22Rv1 (cell line): ENCODE data around the gene OPN3.
A peak's percentile ranks its signal among the peaks of the same experiment; 100 is the strongest.

Source experiments
- H3K27ac ChIP-seq: fragments of 450-650 bp; 2 replicates; pipeline ENCODE4 v1.5.1; 2017
- ZFX ChIP-seq: fragments of 450-650 bp; IDR thresholded peaks from 2 replicates; pipeline ENCODE4 v1.6.1; 2017; ENCODE audit warnings: antibody characterized with exemption, borderline replicate concordance
- TF ChIP-seq, protein P1 (sequence below): fragments of 450-650 bp; IDR thresholded peaks from 2 replicates; pipeline ENCODE4 v1.5.1; 2017; ENCODE audit warnings: mild to moderate bottlenecking

OPN3 gene

DNA sequence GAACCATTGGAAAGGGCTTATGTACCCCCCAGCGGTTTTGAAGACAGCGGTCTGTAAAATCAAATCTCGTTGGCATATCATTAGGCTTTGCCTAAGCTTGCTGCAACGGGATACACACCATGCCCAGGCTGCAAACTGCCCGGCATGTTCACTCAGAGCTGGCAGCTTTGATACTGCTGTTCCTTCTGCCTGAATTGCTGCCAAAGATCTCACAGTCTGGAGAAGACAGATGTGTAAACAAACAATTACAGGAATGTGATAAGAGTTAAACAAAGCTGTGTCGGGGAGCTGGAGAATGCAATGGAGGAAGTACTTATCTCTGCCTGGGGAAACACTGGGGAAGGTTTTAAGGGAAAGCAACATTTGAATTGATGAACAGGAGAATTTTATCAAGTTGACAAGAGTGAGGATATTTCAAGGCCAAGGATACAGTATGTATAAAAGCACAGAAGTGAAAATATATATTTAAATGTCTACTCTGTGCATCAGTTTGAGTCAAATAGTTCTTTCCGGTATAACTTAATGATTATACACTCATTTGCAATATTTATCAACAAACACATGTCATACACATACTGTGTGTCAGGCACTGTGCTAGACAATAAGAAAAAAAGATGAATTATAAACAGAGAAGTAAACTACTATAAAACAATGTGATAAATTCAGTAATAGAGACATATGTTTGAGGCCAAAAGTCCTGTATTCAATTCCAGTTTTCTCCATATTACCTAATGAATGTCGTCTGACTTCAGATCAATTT lies 29.9 kb downstream of the OPN3 start:
- no peak overlapping the region for H3K27ac ChIP-seq
- TF ChIP-seq, protein P1, sequence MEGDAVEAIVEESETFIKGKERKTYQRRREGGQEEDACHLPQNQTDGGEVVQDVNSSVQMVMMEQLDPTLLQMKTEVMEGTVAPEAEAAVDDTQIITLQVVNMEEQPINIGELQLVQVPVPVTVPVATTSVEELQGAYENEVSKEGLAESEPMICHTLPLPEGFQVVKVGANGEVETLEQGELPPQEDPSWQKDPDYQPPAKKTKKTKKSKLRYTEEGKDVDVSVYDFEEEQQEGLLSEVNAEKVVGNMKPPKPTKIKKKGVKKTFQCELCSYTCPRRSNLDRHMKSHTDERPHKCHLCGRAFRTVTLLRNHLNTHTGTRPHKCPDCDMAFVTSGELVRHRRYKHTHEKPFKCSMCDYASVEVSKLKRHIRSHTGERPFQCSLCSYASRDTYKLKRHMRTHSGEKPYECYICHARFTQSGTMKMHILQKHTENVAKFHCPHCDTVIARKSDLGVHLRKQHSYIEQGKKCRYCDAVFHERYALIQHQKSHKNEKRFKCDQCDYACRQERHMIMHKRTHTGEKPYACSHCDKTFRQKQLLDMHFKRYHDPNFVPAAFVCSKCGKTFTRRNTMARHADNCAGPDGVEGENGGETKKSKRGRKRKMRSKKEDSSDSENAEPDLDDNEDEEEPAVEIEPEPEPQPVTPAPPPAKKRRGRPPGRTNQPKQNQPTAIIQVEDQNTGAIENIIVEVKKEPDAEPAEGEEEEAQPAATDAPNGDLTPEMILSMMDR: no peak
- TF ChIP-seq ZFX: no peak

DNA sequence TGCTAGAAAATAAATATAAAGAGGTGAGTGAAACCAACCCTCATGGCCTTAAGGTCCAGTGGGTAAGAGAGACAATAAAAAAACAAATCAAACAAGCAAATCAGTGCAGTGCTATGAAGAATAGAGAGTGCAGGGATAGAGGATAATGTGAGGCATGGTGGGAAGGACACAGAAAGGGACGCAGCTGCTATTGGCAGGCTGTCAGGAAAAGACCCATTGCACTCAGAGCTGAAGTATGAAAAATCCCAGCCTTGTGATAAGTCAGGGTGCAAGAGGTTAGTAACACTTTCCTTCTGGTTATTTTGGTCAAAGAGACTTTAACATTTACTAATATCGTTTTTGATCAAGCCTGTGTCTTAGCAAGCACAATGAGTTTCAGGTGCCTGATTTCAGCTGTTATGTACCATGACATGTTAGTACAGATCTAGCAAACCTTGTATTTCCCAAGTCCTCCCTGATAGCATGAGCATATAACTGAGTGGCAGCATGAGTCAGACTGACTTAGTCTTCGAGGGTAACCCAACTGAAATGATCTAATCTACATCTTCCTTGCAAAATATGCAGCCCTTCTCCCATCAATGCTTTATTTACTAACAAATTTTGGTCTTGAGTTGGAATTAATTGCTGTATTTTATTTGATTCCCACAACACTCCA lies 31.7 kb downstream of the OPN3 start:
- no peak overlapping the region for H3K27ac ChIP-seq
- no peak for TF ChIP-seq ZFX

DNA sequence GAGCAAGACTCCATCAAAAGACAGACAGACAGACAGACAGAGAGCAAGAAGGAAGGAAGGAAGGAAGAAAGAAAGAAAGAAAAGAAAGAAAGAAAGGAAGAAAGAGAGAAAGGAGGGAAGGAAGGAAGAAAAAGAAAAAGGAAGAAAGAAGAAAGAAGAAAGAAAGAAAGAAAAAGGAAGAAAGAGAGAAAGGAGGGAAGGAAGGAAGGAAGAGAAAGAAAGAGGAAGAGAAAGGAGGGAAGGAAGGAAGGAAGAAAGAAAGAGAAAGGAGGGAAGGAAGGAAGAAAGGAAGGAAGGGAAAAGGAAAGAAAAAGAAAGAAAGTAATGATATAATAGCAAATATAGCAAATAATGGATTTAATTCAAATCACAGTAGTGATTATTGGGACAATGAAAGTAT lies 32.7 kb downstream of the OPN3 start:
- TF ChIP-seq ZFX: no peak
- TF ChIP-seq, protein P1: no peak
- no peak overlapping the region for H3K27ac ChIP-seq

DNA sequence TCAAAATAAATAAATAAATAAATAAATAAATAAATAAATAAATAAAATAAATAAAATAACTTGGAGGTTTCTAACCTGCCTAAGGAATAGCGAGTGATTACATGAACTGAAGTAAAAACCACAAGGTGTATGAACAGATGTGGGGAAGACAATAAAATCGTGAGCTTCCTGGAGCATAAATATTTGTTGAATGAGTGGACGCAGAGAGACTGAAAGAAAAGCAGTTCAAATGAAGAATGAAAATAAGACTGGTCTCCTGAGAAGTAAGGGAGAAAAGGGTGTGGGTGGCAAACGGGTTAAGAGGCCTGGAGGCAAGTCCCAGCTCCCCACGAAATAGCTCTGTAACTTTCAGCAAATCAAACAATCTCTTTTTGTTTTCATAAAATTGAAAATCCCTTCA lies 33.6 kb downstream of the OPN3 start:
- no peak for TF ChIP-seq ZFX
- TF ChIP-seq, protein P1: no peak
- no peak overlapping the region for H3K27ac ChIP-seq

DNA sequence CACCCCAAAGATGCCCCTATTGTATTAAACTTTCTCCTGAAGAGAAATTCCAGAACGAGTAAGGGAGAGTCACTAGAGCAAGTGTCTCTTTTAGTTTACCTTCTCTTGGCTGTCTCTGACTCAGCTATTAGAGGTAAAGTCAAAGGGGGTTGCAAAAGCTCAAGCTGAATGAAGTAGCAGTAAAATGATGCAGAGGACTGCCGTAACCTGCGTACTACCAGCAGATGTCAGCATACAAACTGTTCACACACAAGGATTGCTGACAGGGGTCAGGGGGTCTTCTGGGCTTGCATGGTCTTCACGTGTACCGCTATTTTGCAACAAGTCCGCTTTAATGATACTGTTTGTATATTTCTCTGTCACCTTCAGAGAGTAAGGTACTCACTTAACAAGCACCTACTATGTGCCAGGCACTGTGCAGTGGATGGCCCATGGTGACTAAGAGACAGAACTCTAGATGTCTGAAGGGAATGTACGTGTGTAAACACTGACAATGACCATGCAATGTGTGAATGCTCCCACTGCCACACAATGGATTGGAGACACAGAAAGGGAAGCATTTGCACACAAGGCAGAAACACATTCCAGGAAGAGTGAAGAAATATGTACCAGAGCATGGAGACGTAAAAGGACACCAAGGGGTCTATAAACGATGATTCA lies 34.9 kb downstream of the OPN3 start:
- TF ChIP-seq, protein P1: peak; percentile 60
- TF ChIP-seq ZFX: no peak
- no peak overlapping the region for H3K27ac ChIP-seq

DNA sequence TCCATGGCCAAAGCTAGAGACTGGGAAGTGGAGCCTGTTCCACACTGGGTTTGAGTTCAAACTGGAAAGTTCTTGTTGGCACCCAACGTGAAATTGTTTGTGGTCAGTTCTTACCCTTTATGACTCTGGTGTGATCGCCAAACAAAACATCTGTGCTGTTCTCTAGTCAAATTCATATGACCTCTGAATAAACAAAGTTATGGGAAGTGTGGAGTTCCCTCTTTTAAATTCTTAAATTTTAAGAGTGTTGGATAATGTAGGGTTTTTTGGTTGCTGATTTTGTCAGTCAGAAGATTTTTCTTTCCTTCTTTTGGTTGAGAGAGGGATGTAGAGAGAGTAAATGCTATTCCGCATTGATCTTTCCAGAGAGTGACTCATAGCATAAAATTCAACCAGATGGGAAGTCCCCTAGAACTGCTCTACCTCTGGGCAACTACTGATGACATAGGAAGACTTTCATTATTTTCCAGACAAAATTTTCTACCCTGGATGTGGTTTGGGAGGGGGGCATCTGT lies 36.4 kb downstream of the OPN3 start:
- TF ChIP-seq ZFX: no peak
- TF ChIP-seq, protein P1: no peak
- no peak overlapping the region for H3K27ac ChIP-seq

DNA sequence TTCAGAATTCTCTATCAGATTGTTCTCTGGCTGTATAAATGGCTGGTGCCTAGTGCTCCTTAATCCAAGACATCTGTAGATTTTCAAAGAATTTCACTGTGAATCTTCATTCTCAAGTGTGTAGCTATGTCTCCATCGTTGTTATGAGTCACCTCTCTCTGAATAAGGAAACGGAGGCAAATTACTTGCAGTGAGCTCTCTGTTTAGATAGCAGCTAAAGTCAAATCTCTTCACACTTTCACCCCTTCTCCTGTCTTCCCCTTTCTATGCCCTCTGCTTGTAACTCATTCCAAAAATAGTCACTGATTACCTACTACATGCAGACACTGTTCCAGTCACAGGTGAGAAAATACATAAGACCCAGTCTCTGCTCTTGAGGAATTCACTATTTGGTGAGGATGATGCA lies 39.7 kb downstream of the OPN3 start:
- H3K27ac ChIP-seq: no peak overlapping the region
- no peak for TF ChIP-seq ZFX
- TF ChIP-seq, protein P1: no peak
